HUDEP-2 (cell line): ENCODE results near the gene DYNC1I2.
"Not testable (repeated sequence)": the region's sequence is repeated elsewhere in the genome, so short reads cannot be mapped to it uniquely, and the experiment has no call there.

Experiments used
- DNase-seq, 76 experiments: peaks; one replicate each; lab custom pipeline; 2025; ENCODE audit not compliant: unreplicated experiment in 76 of 76; lab: John Stamatoyannopoulos, UW

Gene DYNC1I2

GRCh38 chr2:171771463-171771862 lies 84.2 kb downstream of the DYNC1I2 start:
- no peak for DNase-seq

- DNase-seq, result no peak
These were observed 85.1 kb downstream of the DYNC1I2 start for GRCh38 chr2:171772373-171772772.

GRCh38 chr2:171774581-171774980 lies 87.3 kb downstream of the DYNC1I2 start:
- DNase-seq, result not testable (repeated sequence)

- no peak for DNase-seq
These were observed 91.2 kb downstream of the DYNC1I2 start for GRCh38 chr2:171778515-171778914.

GRCh38 chr2:171785450-171785849 lies 98.2 kb downstream of the DYNC1I2 start:
- no peak for DNase-seq

GRCh38 chr2:171787333-171788072 lies 100.2 kb downstream of the DYNC1I2 start:
- DNase-seq, result no peak

- no peak for DNase-seq
These were observed 101.2 kb downstream of the DYNC1I2 start for GRCh38 chr2:171788316-171788993.

- DNase-seq, result no peak
These were observed 102.7 kb downstream of the DYNC1I2 start for GRCh38 chr2:171789956-171790355.

GRCh38 chr2:171791361-171791760 lies 104.1 kb downstream of the DYNC1I2 start:
- no peak for DNase-seq

- no peak for DNase-seq
These were observed 104.9 kb downstream of the DYNC1I2 start for GRCh38 chr2:171792157-171792556.

GRCh38 chr2:171792886-171793580 lies 105.8 kb downstream of the DYNC1I2 start:
- DNase-seq, result no peak

- DNase-seq, result no peak
These were observed 106.7 kb downstream of the DYNC1I2 start for GRCh38 chr2:171793691-171794678.

GRCh38 chr2:171794918-171795317 lies 107.6 kb downstream of the DYNC1I2 start:
- DNase-seq, result no peak
